Activated B cell treated with CpG ODN at 0.5 μM for 24 hours (primary cell): ENCODE data around the gene TMEM178B. TPM values are rescaled to one million over a fixed set of nuclear protein-coding genes. Genes with fewer than 3 reads are reported as not detected.

Source experiments
- ATAC-seq: fragments of 200-7000 bp; cut with Tn5 transposase; one replicate; pipeline ENCODE4 v1.10.0; 2021; ENCODE audit warnings: low read depth, mild to moderate bottlenecking, moderate library complexity
- CTCF ChIA-PET: fragments of 350-600 bp; sonication (Branson Sonifier 250); formaldehyde crosslinking; loops from one replicate; lab custom pipeline; 2021; ENCODE audit warnings: antibody characterized with exemption; lab: Charles Lee
- POLR2A ChIA-PET: fragments of 350-600 bp; sonication (Branson Sonifier 250); formaldehyde crosslinking; loops from one replicate; lab custom pipeline; 2021; ENCODE audit warnings: antibody characterized with exemption; lab: Charles Lee
- DNase-seq: peaks from one replicate; pipeline ENCODE4 v3.0.0; 2022
- H3K27ac Mint-ChIP-seq: one replicate; pipeline ENCODE4 v1.8.0; 2020; ENCODE audit warnings: mixed read lengths
- H3K27me3 Mint-ChIP-seq: one replicate; pipeline ENCODE4 v1.8.0; 2021; ENCODE audit warnings: mixed read lengths
- H3K36me3 Mint-ChIP-seq: one replicate; pipeline ENCODE4 v1.8.0; 2021; ENCODE audit warnings: low read depth, mixed read lengths
- H3K4me1 Mint-ChIP-seq: one replicate; pipeline ENCODE4 v1.8.0; 2021; ENCODE audit warnings: mixed read lengths
- H3K4me3 Mint-ChIP-seq: one replicate; pipeline ENCODE4 v1.8.0; 2020; ENCODE audit warnings: mild to moderate bottlenecking, mixed read lengths
- H3K9me3 Mint-ChIP-seq: one replicate; pipeline ENCODE4 v1.8.0; 2020; ENCODE audit warnings: mixed read lengths
- intact Hi-C: fragments of 100-400 bp; cut with micrococcal nuclease; formaldehyde crosslinking; loops from one replicate; pipeline ENCODE4 v1.15.1; 2024
- total RNA-seq: library from RNA; stranded (reverse); gene quantifications from 2 replicates; pipeline ENCODE4 v1.2.3, GENCODE V29; 2022
- TF ChIP-seq, protein P1 (sequence below): fragments of 200-600 bp; IDR thresholded peaks from one replicate; pipeline ENCODE4 v1.8.0; 2022; ENCODE audit warnings: antibody characterized with exemption, mild to moderate bottlenecking

TMEM178B gene
- total RNA-seq, 1 donor from 2014 or later: 0.49 TPM

DNA sequence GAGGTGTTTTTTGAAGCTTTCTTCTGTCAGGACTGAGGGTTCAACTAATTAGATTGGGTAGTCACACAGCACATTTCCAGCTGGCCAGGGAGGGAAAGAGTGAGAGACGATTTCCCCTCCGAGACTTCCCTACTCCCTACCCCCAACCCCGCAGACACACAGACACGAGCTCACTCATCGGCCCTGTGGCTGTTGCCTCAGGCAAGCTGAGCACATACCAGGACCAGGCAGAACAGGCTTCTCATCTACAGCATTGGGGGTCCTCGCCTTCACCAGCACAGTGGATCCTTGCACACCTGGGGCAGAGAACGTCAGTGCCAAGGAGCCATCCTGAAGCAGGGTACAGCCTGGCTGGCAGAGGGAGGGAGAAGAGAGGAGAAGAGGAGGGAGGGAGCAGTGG lies 144.1 kb downstream of the TMEM178B start:
- POLR2A ChIA-PET: no interaction called here

DNA sequence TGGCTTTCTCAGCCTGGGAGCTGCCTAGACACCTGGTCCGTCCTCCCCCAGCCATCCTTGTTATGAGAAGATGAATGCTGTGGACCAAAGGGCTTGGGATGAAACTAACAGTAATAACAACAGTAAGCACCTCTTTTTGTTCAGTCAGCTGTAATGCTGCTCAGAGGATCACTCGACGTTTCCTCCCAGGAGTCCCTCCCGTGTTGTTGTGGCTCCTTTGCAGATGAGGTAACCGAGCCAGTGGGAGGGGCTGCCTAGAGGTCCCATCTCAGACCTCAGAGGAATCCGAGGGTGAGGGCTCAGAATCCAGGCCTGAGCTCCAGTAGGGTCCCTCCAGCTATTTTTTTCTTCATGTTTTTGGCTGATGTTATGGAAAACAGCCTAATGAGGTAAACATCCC lies 145.1 kb downstream of the TMEM178B start:
- DNase-seq: no peak
- Mint-ChIP-seq H3K4me3 (no peak overlapping the region), H3K4me1 (no peaks in the 10 kb centered on the region), H3K27me3 (peaks cover 4% of the 10 kb centered on the region), H3K36me3 (no peaks in the 10 kb centered on the region), H3K27ac (no peak overlapping the region), H3K9me3 (no peaks in the 10 kb centered on the region)
- TF ChIP-seq, protein P1, sequence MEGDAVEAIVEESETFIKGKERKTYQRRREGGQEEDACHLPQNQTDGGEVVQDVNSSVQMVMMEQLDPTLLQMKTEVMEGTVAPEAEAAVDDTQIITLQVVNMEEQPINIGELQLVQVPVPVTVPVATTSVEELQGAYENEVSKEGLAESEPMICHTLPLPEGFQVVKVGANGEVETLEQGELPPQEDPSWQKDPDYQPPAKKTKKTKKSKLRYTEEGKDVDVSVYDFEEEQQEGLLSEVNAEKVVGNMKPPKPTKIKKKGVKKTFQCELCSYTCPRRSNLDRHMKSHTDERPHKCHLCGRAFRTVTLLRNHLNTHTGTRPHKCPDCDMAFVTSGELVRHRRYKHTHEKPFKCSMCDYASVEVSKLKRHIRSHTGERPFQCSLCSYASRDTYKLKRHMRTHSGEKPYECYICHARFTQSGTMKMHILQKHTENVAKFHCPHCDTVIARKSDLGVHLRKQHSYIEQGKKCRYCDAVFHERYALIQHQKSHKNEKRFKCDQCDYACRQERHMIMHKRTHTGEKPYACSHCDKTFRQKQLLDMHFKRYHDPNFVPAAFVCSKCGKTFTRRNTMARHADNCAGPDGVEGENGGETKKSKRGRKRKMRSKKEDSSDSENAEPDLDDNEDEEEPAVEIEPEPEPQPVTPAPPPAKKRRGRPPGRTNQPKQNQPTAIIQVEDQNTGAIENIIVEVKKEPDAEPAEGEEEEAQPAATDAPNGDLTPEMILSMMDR: no peak
- no peak for ATAC-seq
- POLR2A ChIA-PET: no interaction called here
- CTCF ChIA-PET: no interaction called here
- intact Hi-C loops: no loop called here

More for the DNA sequence above, 144.1 kb downstream of the TMEM178B start:
- no peak for DNase-seq
- CTCF ChIA-PET: no interaction called here
- Mint-ChIP-seq H3K36me3 (no peaks in the 10 kb centered on the region), H3K27ac (no peak overlapping the region), H3K4me3 (no peak overlapping the region), H3K9me3 (no peaks in the 10 kb centered on the region), H3K27me3 (peaks cover 4% of the 10 kb centered on the region), H3K4me1 (no peaks in the 10 kb centered on the region)
- TF ChIP-seq, protein P1: no peak
- intact Hi-C loops: no loop called here
- no peak for ATAC-seq

DNA sequence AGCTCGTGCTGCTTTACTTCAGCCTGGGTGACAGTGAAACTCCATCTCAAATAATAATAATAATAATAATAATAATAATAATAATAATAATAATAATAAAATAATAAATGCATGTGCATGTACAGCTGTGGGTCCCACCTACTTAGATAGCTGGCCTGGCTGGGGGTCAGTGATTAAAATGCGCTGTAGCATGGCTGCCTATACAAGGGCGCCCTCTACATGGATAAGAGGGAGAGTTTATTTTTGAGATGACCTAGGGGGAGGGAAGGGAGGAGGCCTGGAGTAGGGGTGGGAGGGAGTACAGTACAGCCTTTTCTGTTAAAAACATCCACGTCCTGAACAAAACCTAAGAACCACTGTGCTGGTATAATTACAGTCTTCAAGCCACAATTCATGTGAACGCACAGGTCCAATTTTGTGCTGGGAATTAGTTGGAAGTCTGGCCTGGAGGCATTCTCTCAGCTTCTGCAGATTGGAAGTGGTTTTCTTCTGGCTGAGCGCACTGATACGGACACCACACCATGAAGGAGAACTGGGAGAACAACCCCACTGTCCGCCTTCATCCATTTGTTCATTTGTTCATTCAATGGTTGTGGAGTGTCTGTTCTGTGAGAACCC lies 146.5 kb downstream of the TMEM178B start:
- intact Hi-C loops: no loop called here
- TF ChIP-seq, protein P1: no peak
- DNase-seq (no peak), ATAC-seq (no peak)
- no peak overlapping the region for H3K27ac Mint-ChIP-seq
- CTCF ChIA-PET: no interaction called here
- H3K4me1 Mint-ChIP-seq: no peaks in the 10 kb centered on the region
- H3K9me3 Mint-ChIP-seq: no peaks in the 10 kb centered on the region
- POLR2A ChIA-PET: no interaction called here
- no peak overlapping the region for H3K4me3 Mint-ChIP-seq
- H3K36me3 Mint-ChIP-seq: no peaks in the 10 kb centered on the region
- H3K27me3 Mint-ChIP-seq: peaks cover 4% of the 10 kb centered on the region

DNA sequence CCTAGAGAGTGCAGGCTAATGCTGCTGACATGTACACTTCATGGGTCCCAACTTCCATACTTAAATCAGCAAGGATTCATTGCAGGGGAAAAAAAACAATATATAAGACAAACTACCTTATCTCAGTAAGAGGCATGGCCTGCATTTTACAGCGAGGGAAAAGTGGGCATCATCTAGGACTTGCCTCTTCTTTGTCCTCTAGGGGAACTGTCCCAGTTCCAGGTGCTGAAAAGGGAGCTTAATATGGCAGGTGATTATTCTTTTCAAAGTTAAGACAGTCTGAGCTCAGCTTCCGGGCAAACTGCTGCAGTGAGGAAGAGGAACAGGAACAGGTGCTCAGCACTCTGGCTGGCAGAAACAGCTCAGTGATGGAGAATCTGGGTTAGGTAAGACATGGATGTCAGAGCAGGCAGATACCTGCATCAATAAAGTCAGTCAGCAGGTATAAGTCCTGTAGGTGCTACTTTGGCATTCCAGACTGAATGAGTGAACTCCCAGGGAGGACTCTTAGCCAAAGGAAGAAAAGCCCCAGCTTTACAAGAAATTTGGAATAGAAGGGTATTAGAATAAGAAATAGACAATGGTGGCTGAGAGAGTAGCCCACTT lies 147.2 kb downstream of the TMEM178B start:
- Mint-ChIP-seq H3K4me3 (no peak overlapping the region), H3K27ac (no peak overlapping the region), H3K4me1 (peaks cover 1% of the 10 kb centered on the region), H3K27me3 (peaks cover 4% of the 10 kb centered on the region), H3K9me3 (no peaks in the 10 kb centered on the region), H3K36me3 (no peaks in the 10 kb centered on the region)
- TF ChIP-seq, protein P1: no peak
- DNase-seq (no peak), ATAC-seq (no peak)
- CTCF ChIA-PET: no interaction called here
- POLR2A ChIA-PET: no interaction called here
- intact Hi-C loops: no loop called here

DNA sequence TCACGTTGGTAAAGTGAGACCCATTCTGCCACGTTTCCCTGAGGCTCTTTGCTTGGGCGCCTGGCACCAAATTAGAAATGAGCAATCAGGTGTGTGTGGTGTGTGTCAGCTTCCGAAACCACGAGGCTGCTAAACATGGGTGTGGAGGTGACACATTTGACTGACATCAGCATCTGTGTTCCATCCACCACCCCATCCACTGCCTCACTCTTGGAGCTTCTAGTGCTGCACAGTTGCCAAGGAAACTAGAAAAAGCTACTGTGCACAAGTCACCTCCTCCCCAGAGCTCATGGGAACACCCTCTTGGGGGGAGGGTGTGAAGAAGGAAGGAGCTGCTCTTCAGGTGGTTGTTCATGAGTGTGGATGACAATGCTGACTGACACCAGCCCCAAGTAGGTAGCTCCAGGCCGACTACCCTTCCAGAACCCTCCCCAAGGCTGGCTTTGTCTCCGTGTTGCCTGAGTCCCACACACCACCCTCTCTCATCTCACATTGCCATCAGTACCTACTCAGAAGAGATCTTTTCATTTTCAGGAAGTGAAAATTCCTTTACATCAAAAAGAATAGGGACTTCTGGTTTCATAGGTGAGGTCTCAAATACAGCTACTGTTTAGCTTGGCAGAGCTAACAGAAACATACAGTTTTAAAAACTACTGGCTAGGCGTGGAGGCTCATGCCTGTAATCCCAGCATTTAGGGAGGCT lies 152.2 kb downstream of the TMEM178B start:
- intact Hi-C loops: no loop called here
- no peak for ATAC-seq
- H3K9me3 Mint-ChIP-seq: no peaks in the 10 kb centered on the region

More for the DNA sequence above, 152.2 kb downstream of the TMEM178B start:
- POLR2A ChIA-PET: no interaction called here
- CTCF ChIA-PET: no interaction called here
- Mint-ChIP-seq H3K27ac (no peak overlapping the region), H3K4me1 (peaks cover 2% of the 10 kb centered on the region), H3K27me3 (no peaks in the 10 kb centered on the region), H3K4me3 (no peak overlapping the region), H3K36me3 (no peaks in the 10 kb centered on the region)
- TF ChIP-seq, protein P1: no peak
- DNase-seq: no peak
